CD14-positive monocyte (primary cell): ENCODE measurements around the gene PTPN18. TPM values are rescaled to one million over a fixed set of nuclear protein-coding genes. Genes with fewer than 3 reads are reported as not detected.

Experiments used
- DNase-seq, 3 donors: peaks; one replicate each; pipeline ENCODE4 v3.0.0-alpha.2; 2011 to 2022
- H2AFZ ChIP-seq: 2 replicates; pipeline ENCODE4 v1.6.0; 2012; ENCODE audit warnings: mild to moderate bottlenecking, low read depth, low read length, inconsistent platforms; ENCODE audit not compliant: insufficient read depth, poor library complexity, severe bottlenecking
- H3K27ac ChIP-seq, 2 donors: 1 replicate in 1 of 2; 2 replicates in 1 of 2; pipeline ENCODE4 v1.5.1; 2012 to 2013; ENCODE audit warnings: low read length in 2 of 2, control low read depth in 1 of 2, inconsistent platforms in 1 of 2, low read depth in 1 of 2, mild to moderate bottlenecking in 1 of 2
- H3K27me3 ChIP-seq, 2 donors: one replicate each; pipeline versions ENCODE4 v1.6.0 to v1.6.1; 2011 to 2013; ENCODE audit warnings: low read length in 2 of 2; ENCODE audit not compliant: control insufficient read depth in 2 of 2, insufficient read depth in 2 of 2
- H3K36me3 ChIP-seq, 2 donors: replicated peaks in 1 of 2; 1 replicate in 1 of 2; 2 replicates in 1 of 2; pipeline versions ENCODE4 v1.5.1 to v1.6.1; 2012 to 2013; ENCODE audit warnings: low read length in 2 of 2, control low read depth in 1 of 2, inconsistent platforms in 1 of 2, mild to moderate bottlenecking in 1 of 2; ENCODE audit not compliant: insufficient read depth in 2 of 2, control insufficient read depth in 1 of 2
- H3K4me1 ChIP-seq, 2 donors: 1 replicate in 1 of 2; 2 replicates in 1 of 2; pipeline versions ENCODE4 v1.5.1 to v1.6.1; 2012 to 2013; ENCODE audit warnings: low read length in 2 of 2, control low read depth in 1 of 2, inconsistent platforms in 1 of 2, mild to moderate bottlenecking in 1 of 2, moderate library complexity in 1 of 2; ENCODE audit not compliant: insufficient read depth in 2 of 2, control insufficient read depth in 1 of 2
- H3K4me2 ChIP-seq: replicated peaks from 2 replicates; pipeline ENCODE3; 2012; ENCODE audit warnings: low read length, moderate library complexity, mild to moderate bottlenecking; ENCODE audit not compliant: poor library complexity, severe bottlenecking; ENCODE audit errors: extremely low read depth
- H3K4me3 ChIP-seq, 3 experiments: fragments of 200-600 bp in 1 of 3; sonication (generic) in 1 of 3; replicated peaks in 1 of 3; 1 replicate in 2 of 3; 2 replicates in 1 of 3; pipeline ENCODE4 v1.5.1; 2011 to 2013; ENCODE audit warnings: low read length in 3 of 3, mild to moderate bottlenecking in 3 of 3, control low read depth in 2 of 3, low read depth in 2 of 3, inconsistent platforms in 1 of 3, moderate library complexity in 1 of 3
- H3K79me2 ChIP-seq: 2 replicates; pipeline ENCODE4 v1.6.0; 2012; ENCODE audit warnings: mild to moderate bottlenecking, control low read depth, inconsistent platforms, low read length, moderate library complexity; ENCODE audit not compliant: insufficient read depth
- H3K9ac ChIP-seq: 2 replicates; pipeline ENCODE4 v1.6.0; 2017; ENCODE audit warnings: low read length, mild to moderate bottlenecking; ENCODE audit not compliant: insufficient read depth, poor library complexity, severe bottlenecking
- H3K9me3 ChIP-seq, 2 donors: replicated peaks in 1 of 2; 1 replicate in 1 of 2; 2 replicates in 1 of 2; pipeline versions ENCODE4 v1.5.1 to v1.6.1; 2012 to 2013; ENCODE audit warnings: low read length in 2 of 2, control low read depth in 1 of 2; ENCODE audit not compliant: control insufficient read depth in 1 of 2, insufficient read depth in 1 of 2
- H4K20me1 ChIP-seq: 2 replicates; pipeline ENCODE4 v1.6.0; 2012; ENCODE audit warnings: mild to moderate bottlenecking, low read length, control low read depth, moderate library complexity; ENCODE audit not compliant: insufficient read depth
- H3K27ac Mint-ChIP-seq, 7 donors: one replicate each; pipeline ENCODE4 v1.8.0; 2020; ENCODE audit warnings: mild to moderate bottlenecking in 7 of 7, mixed read lengths in 7 of 7, moderate library complexity in 6 of 7, inconsistent platforms in 2 of 7
- H3K27me3 Mint-ChIP-seq, 3 donors: one replicate each; pipeline ENCODE4 v1.8.0; 2021 to 2022; ENCODE audit warnings: low read depth in 3 of 3, mild to moderate bottlenecking in 3 of 3, mixed read lengths in 3 of 3, moderate library complexity in 3 of 3, inconsistent platforms in 1 of 3
- H3K36me3 Mint-ChIP-seq, 2 donors: one replicate each; pipeline ENCODE4 v1.8.0; 2020; ENCODE audit warnings: mixed read lengths in 2 of 2, inconsistent platforms in 1 of 2, mild to moderate bottlenecking in 1 of 2
- H3K4me1 Mint-ChIP-seq: one replicate; pipeline ENCODE4 v1.8.0; 2020; ENCODE audit warnings: mild to moderate bottlenecking, mixed read lengths
- H3K4me3 Mint-ChIP-seq, 2 donors: one replicate each; pipeline ENCODE4 v1.8.0; 2020; ENCODE audit warnings: mild to moderate bottlenecking in 2 of 2, mixed read lengths in 2 of 2, moderate library complexity in 1 of 2
- H3K9me3 Mint-ChIP-seq, 7 donors: one replicate each; pipeline ENCODE4 v1.8.0; 2020 to 2022; ENCODE audit warnings: mixed read lengths in 7 of 7, mild to moderate bottlenecking in 6 of 7, moderate library complexity in 6 of 7, inconsistent platforms in 2 of 7
- WGBS: methylation state at CpG from one replicate; pipeline ENCODE4 v1.1.5; 2013; ENCODE audit warnings: missing lambda C conversion rate; ENCODE audit not compliant: insufficient coverage; 5-methylcytosine and 5-hydroxymethylcytosine counted together
- intact Hi-C, 2 donors: fragments of 100-400 bp; cut with micrococcal nuclease; formaldehyde crosslinking; loops; one replicate each; pipeline versions ENCODE4 v1.15.0 to v1.15.1; 2023
- polyA plus RNA-seq, 3 donors: library from polyadenylated mRNA; depleted of rRNA in 1 of 3; unstranded in 2 of 3; stranded (reverse) in 1 of 3; fragments of 300-500 nt in 2 of 3; fragments of >200 nt in 1 of 3; fragmentation: Illumina TruSeq in 2 of 3; gene quantifications; 1 replicate in 2 of 3; 2 replicates in 1 of 3; pipeline ENCODE4 v1.2.3, GENCODE V29; 2012 to 2021
- TF ChIP-seq, protein P1 (sequence below): fragments of 200-600 bp; IDR thresholded peaks from one replicate; pipeline ENCODE4 v1.8.0; 2022; ENCODE audit warnings: antibody characterized with exemption, mild to moderate bottlenecking

PTPN18 gene
- polyA plus RNA-seq, 3 donors: 72.2 to 365 (median 102) TPM

DNA sequence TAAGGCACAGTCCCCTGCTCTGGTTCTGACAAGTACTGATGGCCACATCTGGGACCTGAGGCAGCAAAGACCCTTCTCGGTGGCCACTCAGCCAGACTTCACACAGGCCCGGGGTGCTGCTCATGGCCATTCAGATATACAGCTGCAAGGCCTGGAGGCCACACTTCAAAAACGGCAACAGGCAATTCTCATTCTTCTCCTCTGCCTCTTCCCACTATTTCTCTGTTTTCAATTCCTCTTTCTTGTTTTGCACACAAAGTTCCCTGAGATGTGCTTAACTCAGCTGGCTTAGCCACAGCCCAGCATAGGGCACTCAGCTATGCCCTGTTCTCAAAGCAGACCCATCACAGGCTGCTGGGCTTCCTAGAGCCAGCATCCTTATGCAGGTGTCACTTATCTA lies 29.9 kb downstream of the PTPN18 start:
- no peaks in the 10 kb centered on the region for H3K27me3 ChIP-seq
- peaks cover 9 to 28% of the 10 kb centered on the region in 2 donors for H3K36me3 ChIP-seq
- Mint-ChIP-seq H3K27ac (peak overlapping the region; percentile 53 to 89 (median 81)), H3K36me3 (peaks cover 32 to 55% of the 10 kb centered on the region in 2 donors), H3K27me3 (no peaks in the 10 kb centered on the region), H3K9me3 (no peaks in the 10 kb centered on the region), H3K4me3 (no peak overlapping the region), H3K4me1 (peaks cover 36% of the 10 kb centered on the region)
- peaks cover 34% of the 10 kb centered on the region for H3K79me2 ChIP-seq
- DNase-seq: peak in 2 of 3 donors; percentile 24 to 25
- peak overlapping the region; percentile 19 for H3K9ac ChIP-seq
- TF ChIP-seq, protein P1, sequence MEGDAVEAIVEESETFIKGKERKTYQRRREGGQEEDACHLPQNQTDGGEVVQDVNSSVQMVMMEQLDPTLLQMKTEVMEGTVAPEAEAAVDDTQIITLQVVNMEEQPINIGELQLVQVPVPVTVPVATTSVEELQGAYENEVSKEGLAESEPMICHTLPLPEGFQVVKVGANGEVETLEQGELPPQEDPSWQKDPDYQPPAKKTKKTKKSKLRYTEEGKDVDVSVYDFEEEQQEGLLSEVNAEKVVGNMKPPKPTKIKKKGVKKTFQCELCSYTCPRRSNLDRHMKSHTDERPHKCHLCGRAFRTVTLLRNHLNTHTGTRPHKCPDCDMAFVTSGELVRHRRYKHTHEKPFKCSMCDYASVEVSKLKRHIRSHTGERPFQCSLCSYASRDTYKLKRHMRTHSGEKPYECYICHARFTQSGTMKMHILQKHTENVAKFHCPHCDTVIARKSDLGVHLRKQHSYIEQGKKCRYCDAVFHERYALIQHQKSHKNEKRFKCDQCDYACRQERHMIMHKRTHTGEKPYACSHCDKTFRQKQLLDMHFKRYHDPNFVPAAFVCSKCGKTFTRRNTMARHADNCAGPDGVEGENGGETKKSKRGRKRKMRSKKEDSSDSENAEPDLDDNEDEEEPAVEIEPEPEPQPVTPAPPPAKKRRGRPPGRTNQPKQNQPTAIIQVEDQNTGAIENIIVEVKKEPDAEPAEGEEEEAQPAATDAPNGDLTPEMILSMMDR: no peak
- intact Hi-C loops: no loop called here
- H3K4me1 ChIP-seq: peaks cover 33 to 35% of the 10 kb centered on the region in 2 donors
- WGBS: 19% methylated on average over 3 of the region's 3 CpGs
- H3K4me3 ChIP-seq: no peak overlapping the region
- no peaks in the 10 kb centered on the region for H3K9me3 ChIP-seq
- peak overlapping the region; percentile 33 for H2AFZ ChIP-seq
- H3K4me2 ChIP-seq: no peak overlapping the region
- H4K20me1 ChIP-seq: peaks cover 24% of the 10 kb centered on the region
- peak overlapping the region; percentile 52 to 79 for H3K27ac ChIP-seq

DNA sequence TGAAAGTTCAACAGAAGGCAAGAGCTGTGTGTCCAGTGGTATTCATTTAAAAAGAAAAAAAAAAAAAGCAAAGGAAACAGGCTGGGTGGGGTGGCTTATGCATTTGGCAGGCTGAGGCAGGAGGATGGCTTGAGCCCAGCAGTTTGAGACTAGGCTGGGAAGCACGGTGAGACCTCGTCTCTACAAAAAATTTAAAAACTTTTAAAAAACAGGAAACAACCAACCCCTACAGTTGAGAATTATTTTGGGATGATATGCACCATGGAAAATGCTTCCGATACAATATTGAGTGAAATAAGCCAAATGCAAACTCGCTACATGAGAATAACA lies 31.2 kb downstream of the PTPN18 start:
- no peak for DNase-seq
- no peaks in the 10 kb centered on the region for H3K27me3 ChIP-seq
- H3K4me1 ChIP-seq: peaks cover 41 to 44% of the 10 kb centered on the region in 2 donors
- H3K4me3 ChIP-seq: no peak overlapping the region
- Mint-ChIP-seq H3K9me3 (peaks cover 0 to 2% (median 0%) of the 10 kb centered on the region in 7 donors), H3K27me3 (peaks cover 0 to 2% (median 0%) of the 10 kb centered on the region in 3 donors), H3K4me3 (no peak overlapping the region), H3K36me3 (peaks cover 20 to 43% of the 10 kb centered on the region in 2 donors), H3K27ac (no peak overlapping the region), H3K4me1 (peaks cover 45% of the 10 kb centered on the region)
- WGBS: no CpG with 5 or more reads among the region's 4 CpGs
- no peak overlapping the region for H3K4me2 ChIP-seq
- peaks cover 21% of the 10 kb centered on the region for H3K79me2 ChIP-seq
- H3K27ac ChIP-seq: no peak overlapping the region
- intact Hi-C loops: no loop called here
- H3K36me3 ChIP-seq: peaks cover 0 to 15% of the 10 kb centered on the region in 2 donors
- peaks cover 10% of the 10 kb centered on the region for H4K20me1 ChIP-seq
- no peak overlapping the region for H3K9ac ChIP-seq
- TF ChIP-seq, protein P1: no peak
- no peak overlapping the region for H2AFZ ChIP-seq
- no peaks in the 10 kb centered on the region for H3K9me3 ChIP-seq
